GM10248 (cell line): ENCODE measurements around the gene KCNG2.

Experiments
- CTCF ChIA-PET: fragments of 300-600 bp; sonication (Branson Sonifier 250); formaldehyde crosslinking; extraction: SDS; loops from one replicate; lab custom pipeline; 2021; ENCODE audit warnings: antibody characterized with exemption; lab: Yijun Ruan, JAX
- POLR2A ChIA-PET: fragments of 350-650 bp; sonication (Branson Sonifier 250); formaldehyde crosslinking; extraction: SDS; loops from one replicate; lab custom pipeline; 2020; ENCODE audit warnings: antibody characterized with exemption; lab: Yijun Ruan, JAX
- DNase-seq: peaks from one replicate; pipeline ENCODE4 v3.0.0; 2012; ENCODE audit errors: extremely low spot score
- TF ChIP-seq, protein P1 (sequence below): IDR thresholded peaks from 2 replicates; pipeline ENCODE4 v1.5.1; 2012; ENCODE audit warnings: mild to moderate bottlenecking, low read depth; ENCODE audit errors: extremely low read depth, missing control alignments, control extremely low read depth

Gene KCNG2

DNA sequence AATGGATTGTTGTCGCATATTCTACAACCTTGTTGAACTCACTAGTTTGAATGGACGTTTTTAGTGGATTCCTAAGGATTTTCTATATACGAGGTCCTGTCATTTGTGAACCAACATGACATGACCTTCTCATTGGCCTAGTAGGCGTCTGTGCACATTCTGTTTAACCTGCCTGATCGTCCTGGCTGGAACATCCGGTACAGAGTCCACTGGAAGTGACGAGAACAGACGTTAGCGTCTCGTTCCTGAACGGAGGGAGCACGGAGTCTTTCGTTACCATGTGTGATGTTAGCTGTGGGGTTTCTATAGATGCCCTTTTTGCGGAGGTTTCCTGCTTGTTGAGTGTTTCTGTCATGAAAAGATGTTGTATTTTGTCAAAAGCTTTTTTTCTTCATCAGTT is 91.8 kb downstream of the KCNG2 start:
- POLR2A ChIA-PET, result no interaction called here
- CTCF ChIA-PET, result no interaction called here
- TF ChIP-seq, protein P1, sequence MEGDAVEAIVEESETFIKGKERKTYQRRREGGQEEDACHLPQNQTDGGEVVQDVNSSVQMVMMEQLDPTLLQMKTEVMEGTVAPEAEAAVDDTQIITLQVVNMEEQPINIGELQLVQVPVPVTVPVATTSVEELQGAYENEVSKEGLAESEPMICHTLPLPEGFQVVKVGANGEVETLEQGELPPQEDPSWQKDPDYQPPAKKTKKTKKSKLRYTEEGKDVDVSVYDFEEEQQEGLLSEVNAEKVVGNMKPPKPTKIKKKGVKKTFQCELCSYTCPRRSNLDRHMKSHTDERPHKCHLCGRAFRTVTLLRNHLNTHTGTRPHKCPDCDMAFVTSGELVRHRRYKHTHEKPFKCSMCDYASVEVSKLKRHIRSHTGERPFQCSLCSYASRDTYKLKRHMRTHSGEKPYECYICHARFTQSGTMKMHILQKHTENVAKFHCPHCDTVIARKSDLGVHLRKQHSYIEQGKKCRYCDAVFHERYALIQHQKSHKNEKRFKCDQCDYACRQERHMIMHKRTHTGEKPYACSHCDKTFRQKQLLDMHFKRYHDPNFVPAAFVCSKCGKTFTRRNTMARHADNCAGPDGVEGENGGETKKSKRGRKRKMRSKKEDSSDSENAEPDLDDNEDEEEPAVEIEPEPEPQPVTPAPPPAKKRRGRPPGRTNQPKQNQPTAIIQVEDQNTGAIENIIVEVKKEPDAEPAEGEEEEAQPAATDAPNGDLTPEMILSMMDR, result no peak
- DNase-seq, result no peak

DNA sequence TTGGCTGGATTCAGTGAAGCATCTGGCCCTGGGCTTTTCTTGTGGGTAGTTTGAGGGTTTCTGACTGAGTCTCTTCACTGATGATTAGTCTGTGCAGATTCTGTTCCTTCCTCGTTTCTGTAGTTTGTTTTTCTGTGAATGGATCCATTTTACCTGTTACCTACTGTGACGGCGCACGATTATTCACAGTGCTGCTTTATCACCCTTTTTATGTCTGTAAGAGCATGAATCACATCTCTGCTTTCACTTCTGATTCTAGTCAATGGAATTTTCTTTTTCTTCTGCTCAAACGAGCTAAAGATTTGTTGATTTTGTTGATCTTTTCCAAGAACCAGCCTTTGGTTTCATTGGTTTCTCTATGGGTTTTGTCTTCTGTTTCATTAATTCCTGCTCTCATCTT is 92.9 kb downstream of the KCNG2 start:
- ChIA-PET POLR2A (no interaction called here), CTCF (no interaction called here)
- no peak for DNase-seq
- TF ChIP-seq, protein P1, result no peak

DNA sequence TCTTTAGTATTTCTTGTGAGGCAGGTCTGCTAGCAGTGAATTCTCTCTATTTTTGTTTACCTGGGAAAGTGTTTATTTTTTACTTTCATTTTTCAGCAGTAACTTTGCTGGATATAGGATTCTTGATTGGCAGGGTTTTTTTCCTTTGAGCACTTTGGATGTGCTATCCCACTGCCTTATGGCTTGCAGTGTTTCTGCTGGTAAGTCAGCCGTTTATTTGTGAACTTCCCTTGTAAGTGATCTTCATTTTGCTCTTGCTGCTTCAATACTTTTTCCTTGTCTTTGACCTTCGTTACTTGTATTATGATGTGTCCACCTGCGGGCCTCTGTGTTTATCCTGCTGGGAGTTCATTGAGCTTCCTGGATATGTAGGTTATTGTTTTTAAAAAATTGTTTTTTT is 99.0 kb downstream of the KCNG2 start:
- TF ChIP-seq, protein P1, result no peak
- POLR2A ChIA-PET, result no interaction called here
- DNase-seq, result no peak
- CTCF ChIA-PET, result no interaction called here

DNA sequence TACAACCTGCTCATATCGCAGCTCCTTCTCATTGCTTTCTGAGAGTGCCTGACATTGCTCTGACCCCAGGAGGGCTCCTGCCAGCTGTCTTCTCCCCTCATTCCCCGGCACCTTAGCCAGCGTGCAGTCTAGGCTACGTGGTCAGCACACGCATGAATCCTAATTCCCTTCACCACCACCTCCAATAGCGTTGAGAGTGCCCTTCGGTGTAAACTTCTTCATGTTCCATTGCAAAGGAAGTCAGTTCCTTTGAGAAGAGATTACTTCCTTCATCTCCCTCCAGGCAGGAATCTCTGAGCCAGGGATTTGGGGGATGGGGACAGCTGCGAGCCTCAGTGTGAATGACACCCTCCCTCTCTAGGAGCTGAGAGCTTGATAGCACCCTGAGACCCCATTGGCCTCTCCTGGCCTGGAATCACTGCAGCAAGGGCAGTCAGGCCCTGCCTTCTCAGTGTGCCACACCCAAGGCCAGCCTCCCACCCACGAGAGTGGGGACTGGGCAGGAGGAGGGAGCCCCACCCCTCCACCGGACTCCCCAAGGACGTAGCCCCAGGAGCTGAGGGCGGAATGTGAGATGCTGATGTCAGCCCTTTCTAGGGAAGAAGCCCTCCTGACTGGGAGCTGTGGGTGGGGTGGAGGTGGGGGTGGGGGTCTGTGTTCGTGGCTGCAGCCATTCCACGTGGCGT is 100.3 kb downstream of the KCNG2 start:
- ChIA-PET POLR2A (no interaction called here), CTCF (no interaction called here)
- TF ChIP-seq, protein P1, result no peak
- no peak for DNase-seq

DNA sequence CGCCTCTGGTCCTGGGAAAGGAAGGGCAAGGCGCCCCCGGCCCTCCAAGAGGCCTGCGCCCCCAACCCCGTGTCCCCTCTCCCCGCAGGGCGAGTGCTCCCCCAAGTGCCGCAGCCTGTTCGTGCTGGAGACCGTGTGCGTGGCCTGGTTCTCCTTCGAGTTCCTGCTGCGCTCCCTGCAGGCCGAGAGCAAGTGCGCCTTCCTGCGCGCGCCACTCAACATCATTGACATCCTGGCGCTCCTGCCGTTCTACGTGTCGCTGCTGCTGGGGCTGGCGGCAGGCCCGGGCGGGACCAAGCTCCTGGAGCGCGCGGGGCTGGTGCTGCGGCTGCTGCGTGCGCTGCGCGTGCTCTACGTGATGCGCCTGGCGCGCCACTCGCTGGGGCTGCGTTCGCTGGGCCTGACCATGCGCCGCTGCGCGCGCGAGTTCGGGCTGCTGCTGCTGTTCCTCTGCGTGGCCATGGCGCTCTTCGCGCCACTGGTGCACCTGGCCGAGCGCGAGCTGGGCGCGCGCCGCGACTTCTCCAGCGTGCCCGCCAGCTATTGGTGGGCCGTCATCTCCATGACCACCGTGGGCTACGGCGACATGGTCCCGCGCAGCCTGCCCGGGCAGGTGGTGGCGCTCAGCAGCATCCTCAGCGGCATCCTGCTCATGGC is 101.3 kb downstream of the KCNG2 start:
- DNase-seq, result no peak
- ChIA-PET CTCF (no interaction called here), POLR2A (no interaction called here)
- TF ChIP-seq, protein P1, result no peak

DNA sequence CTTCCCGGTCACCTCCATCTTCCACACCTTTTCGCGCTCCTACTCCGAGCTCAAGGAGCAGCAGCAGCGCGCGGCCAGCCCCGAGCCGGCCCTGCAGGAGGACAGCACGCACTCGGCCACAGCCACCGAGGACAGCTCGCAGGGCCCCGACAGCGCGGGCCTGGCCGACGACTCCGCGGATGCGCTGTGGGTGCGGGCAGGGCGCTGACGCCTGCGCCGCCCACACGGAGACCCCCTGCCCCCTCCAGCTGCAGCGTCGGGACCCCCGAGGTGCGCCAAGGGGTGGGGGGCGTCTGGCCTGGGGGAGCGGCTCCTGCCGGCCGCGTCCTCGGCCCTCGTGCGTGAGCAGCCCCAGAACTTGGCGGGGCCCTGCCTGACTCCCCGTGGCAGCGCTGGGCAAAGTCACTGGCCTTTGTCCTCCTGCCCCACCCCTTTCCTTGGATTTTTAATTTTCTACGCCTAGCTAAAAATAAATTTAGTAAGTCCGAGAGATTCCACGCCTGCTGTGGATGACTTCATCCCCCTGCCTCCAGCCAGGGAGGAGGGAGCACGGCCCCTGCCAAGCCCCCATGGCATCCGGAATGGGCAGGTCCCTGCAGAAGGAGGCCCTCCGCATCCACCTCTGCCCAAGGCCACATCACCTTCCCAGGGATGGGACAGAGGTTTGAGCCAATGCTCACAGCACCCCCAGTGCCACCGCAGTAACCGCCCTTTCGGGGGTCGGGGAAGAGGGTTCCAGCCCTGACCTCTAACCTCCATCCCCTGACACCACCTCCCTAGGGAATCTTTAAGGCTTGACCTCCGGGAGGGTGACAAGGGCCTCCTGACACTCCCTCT is 102.1 kb downstream of the KCNG2 start:
- TF ChIP-seq, protein P1, result no peak
- ChIA-PET POLR2A (no interaction called here), CTCF (no interaction called here)
- no peak for DNase-seq
